Testis (tissue), 3 donors: Measurements from ENCODE around the gene NAGA. TPM values are rescaled to one million over a fixed set of nuclear protein-coding genes. Genes with fewer than 3 reads are reported as not detected.

Experiments used
- DNase-seq: peaks from one replicate; pipeline ENCODE4 v3.0.0-alpha.2; 2019
- H3K27ac ChIP-seq, 2 donors: fragments of 200-600 bp; sonication (generic); one replicate each; pipeline ENCODE4 v1.5.1; 2019
- H3K27me3 ChIP-seq: fragments of 200-600 bp; sonication (generic); one replicate; pipeline ENCODE4 v1.5.1; 2019
- H3K36me3 ChIP-seq: fragments of 200-600 bp; sonication (generic); one replicate; pipeline ENCODE4 v1.5.1; 2017; ENCODE audit warnings: low read depth; ENCODE audit errors: missing control alignments
- H3K4me1 ChIP-seq: fragments of 200-600 bp; sonication (generic); one replicate; pipeline ENCODE4 v1.5.1; 2019
- H3K4me3 ChIP-seq, 2 donors: fragments of 200-600 bp; sonication (generic); one replicate each; pipeline ENCODE4 v1.5.1; 2017 to 2019
- H3K9me3 ChIP-seq: fragments of 200-600 bp; sonication (generic); one replicate; pipeline ENCODE4 v1.5.1; 2017
- CTCF ChIP-seq, 3 experiments: fragments of 450-650 bp in 2 of 3; fragments of 200-600 bp in 1 of 3; sonication (generic) in 1 of 3; IDR thresholded peaks; one replicate each; pipeline ENCODE4 v1.5.1; 2016 to 2019; ENCODE audit warnings: antibody characterized with exemption in 3 of 3, mild to moderate bottlenecking in 2 of 3, moderate library complexity in 1 of 3
- POLR2A ChIP-seq: fragments of 450-650 bp; IDR thresholded peaks from one replicate; pipeline ENCODE4 v1.6.1; 2017; ENCODE audit warnings: antibody characterized with exemption, mild to moderate bottlenecking, moderate library complexity
- WGBS, 2 donors: methylation state at CpG; one replicate each; pipeline ENCODE4 v1.1.5; 2018; 5-methylcytosine and 5-hydroxymethylcytosine counted together
- intact Hi-C: fragments of 100-400 bp; cut with DNase I; formaldehyde crosslinking; loops from one replicate; pipeline ENCODE4 v1.15.1; 2023; ENCODE audit warnings: low total_unique reads
- polyA plus RNA-seq: library from polyadenylated mRNA; stranded (reverse); fragments of 350-450 nt; fragmentation: Illumina TruSeq; extraction: RNeasy Lipid Tissue Mini Kit (QIAGEN cat#74804); gene quantifications from one replicate; pipeline ENCODE4 v1.2.3, GENCODE V29; 2014; ENCODE audit warnings: low read depth, low replicate concordance; ENCODE audit not compliant: insufficient read depth
- total RNA-seq, 2 donors: library from RNA; depleted of rRNA; stranded (reverse); fragments of >200 nt; gene quantifications; one replicate each; pipeline ENCODE4 v1.2.3, GENCODE V29; 2016

Gene NAGA
- total and polyA plus RNA-seq, 3 donors from 2014 or later: 19.9 to 32.1 (median 22.9) TPM

- Histone ChIP-seq H3K27me3 (no peaks in the 10 kb centered on the region), H3K9me3 (no peaks in the 10 kb centered on the region), H3K36me3 (no peaks in the 10 kb centered on the region), H3K4me1 (no peaks in the 10 kb centered on the region), H3K4me3 (no peak overlapping the region), H3K27ac (no peak overlapping the region)
- DNase-seq: no peak
- 83 to 91% methylated on average over 3 of the region's 3 CpGs for WGBS, 2 donors
- intact Hi-C loops: no loop called here
- TF ChIP-seq CTCF (IDR thresholded peaks at IDR 0.05) (no peak), POLR2A (no peak)
Observed at GRCh38 chr22:42052765-42053164, 17.8 kb downstream of the NAGA start.

- intact Hi-C loops: no loop called here
- TF ChIP-seq CTCF (IDR thresholded peaks at IDR 0.05) (no peak), POLR2A (no peak)
- no peaks in the 10 kb centered on the region for H3K36me3 ChIP-seq
- H3K27me3 ChIP-seq: no peaks in the 10 kb centered on the region
- WGBS, 2 donors: 73 to 78% methylated on average over 2 of the region's 2 CpGs
- no peaks in the 10 kb centered on the region for H3K4me1 ChIP-seq
- H3K4me3 ChIP-seq: no peak overlapping the region
- no peak for DNase-seq
- no peaks in the 10 kb centered on the region for H3K9me3 ChIP-seq
- H3K27ac ChIP-seq: no peak overlapping the region
Observed at GRCh38 chr22:42050641-42051180, 19.9 kb downstream of the NAGA start.

GRCh38 chr22:42041784-42042183, 28.8 kb downstream of the NAGA start:
- TF ChIP-seq POLR2A: no peak
- no peak for TF ChIP-seq CTCF (IDR thresholded peaks at IDR 0.05)
- no peaks in the 10 kb centered on the region for H3K9me3 ChIP-seq
- H3K36me3 ChIP-seq: no peaks in the 10 kb centered on the region
- no peaks in the 10 kb centered on the region for H3K4me1 ChIP-seq
- no peak overlapping the region for H3K27ac ChIP-seq
- H3K27me3 ChIP-seq: no peaks in the 10 kb centered on the region
- intact Hi-C loops: no loop called here
- no peak overlapping the region for H3K4me3 ChIP-seq
- DNase-seq: no peak

GRCh38 chr22:42039271-42039670, 31.3 kb downstream of the NAGA start:
- intact Hi-C loops: no loop called here
- H3K27me3 ChIP-seq: no peaks in the 10 kb centered on the region
- no peaks in the 10 kb centered on the region for H3K4me1 ChIP-seq
- no peak for DNase-seq
- no peaks in the 10 kb centered on the region for H3K9me3 ChIP-seq
- no peaks in the 10 kb centered on the region for H3K36me3 ChIP-seq
- H3K4me3 ChIP-seq: no peak overlapping the region
- 95% methylated on average over 5 of the region's 5 CpGs for WGBS, 2 donors
- H3K27ac ChIP-seq: no peak overlapping the region
- TF ChIP-seq POLR2A: no peak
- no peak for TF ChIP-seq CTCF (IDR thresholded peaks at IDR 0.05)

- DNase-seq: no peak
- no peaks in the 10 kb centered on the region for H3K9me3 ChIP-seq
- H3K27me3 ChIP-seq: no peaks in the 10 kb centered on the region
- TF ChIP-seq CTCF (IDR thresholded peaks at IDR 0.05) (no peak), POLR2A (no peak)
- WGBS, 2 donors: 85% methylated on average over 8 of the region's 8 CpGs
- no peaks in the 10 kb centered on the region for H3K36me3 ChIP-seq
- no peak overlapping the region for H3K4me3 ChIP-seq
- no peak overlapping the region for H3K27ac ChIP-seq
- intact Hi-C loops: no loop called here
- no peaks in the 10 kb centered on the region for H3K4me1 ChIP-seq
Observed at GRCh38 chr22:42035256-42035655, 35.4 kb downstream of the NAGA start.
